ENCODE data around the gene WWOX.

Gene WWOX

GRCh38 chr16:78275420-78275819 is 176.0 kb downstream of the WWOX start:
- no peak for DNase-seq (ENCODE audit: low read depth)

DNA sequence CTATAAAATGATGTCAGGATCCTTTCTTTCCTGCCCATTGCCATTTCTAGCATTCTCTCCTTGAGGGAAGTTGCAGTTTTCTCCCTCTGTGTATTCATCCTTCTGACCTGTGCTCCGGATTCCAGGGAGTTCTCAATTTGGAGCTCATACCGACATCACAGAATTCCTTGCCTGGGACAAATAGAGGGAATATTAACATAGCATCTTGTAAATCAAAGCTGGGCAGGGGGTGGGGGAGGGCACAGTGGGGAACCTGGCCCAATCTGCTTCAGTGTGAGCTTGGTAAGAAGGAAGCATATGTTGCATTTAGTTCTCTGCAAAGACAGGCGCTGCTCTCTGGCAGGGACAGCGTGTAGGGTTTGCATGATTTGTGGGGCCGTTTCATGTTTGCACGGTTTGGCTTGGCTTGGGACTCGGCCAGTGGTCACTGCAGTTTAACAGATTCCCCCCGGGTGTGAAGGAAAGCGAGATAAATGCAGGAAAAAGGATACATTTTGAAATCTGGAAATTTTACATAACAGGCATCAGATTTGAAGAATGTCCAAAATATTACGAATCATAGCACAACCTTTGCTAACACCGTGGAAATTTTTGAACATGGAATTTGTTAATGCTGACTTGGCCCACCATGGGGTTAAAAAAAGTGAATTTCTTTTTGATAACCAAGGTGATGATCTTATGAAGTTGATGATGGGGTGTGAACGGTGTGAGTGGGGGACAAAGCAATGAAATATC is 178.0 kb downstream of the WWOX start:
- no peak for DNase-seq (ENCODE audit: low read depth)

DNA sequence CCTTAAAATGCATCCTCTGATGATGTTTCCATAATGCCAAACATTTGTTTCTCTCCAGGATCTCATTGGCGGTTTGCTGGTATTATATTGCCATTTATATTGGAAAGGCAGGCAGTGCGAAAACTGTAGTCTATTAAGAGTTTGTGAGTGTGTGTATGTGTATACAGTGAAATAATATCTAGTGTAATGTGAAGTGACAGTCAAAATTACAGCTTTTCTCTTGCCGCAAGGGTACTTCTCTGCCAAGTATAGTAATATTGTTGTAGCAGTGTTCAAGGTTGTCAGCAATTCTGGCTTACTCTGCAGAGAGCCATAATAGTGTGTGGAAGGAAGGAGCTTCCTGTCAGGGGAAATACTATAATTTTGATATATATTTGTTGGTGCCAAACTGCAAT is 178.6 kb downstream of the WWOX start:
- no peak for DNase-seq (ENCODE audit: low read depth)

DNA sequence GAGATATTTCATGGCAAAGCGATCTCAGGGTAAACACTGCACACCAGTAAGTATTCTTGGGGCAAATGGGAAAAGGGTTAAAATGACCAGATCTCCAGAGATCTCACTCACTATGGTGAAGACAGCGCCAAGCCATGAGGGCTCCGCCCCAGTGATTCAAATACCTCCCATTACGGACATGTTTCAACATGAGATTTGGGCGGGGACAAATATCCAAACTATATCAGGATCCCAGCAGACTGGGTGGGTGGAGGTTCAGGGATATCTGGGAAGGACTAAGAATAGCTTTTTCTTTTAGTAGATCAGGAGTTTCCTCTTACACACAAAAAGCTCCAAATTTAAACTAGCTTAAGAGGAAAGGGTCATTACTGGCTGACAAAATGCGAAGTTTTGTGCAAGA is 181.7 kb downstream of the WWOX start:
- DNase-seq (ENCODE audit: low read depth) = no peak

- DNase-seq (ENCODE audit: low read depth) = no peak
Measured at GRCh38 chr16:78283548-78284251, 184.2 kb downstream of the WWOX start.

- DNase-seq (ENCODE audit: low read depth) = no peak
Measured at GRCh38 chr16:78284326-78284725, 184.9 kb downstream of the WWOX start.

DNA sequence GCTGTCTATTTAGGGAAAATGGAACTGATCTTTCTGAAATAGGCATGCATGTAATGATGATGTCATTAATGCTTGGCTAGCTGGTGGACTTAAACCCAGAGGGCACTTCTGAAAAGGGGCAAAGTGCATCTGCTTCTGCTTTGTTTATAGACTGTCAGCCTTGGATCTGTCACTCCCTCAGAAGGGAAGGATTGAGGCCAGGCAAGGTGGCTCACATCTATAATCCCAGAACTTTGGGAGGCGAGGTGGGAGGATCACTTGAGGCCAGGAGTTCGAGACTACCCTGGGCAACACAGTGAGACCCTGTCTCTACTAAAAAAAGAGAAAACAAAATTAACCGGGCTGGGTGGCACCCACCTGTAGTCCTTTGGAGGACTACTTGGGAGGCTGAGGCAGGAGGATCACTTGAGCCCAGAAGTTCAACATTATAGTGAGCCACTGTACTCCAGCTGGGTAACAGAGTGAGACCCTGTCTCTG is 185.5 kb downstream of the WWOX start:
- DNase-seq (ENCODE audit: low read depth) = no peak

GRCh38 chr16:78285437-78285922 is 186.0 kb downstream of the WWOX start:
- DNase-seq (ENCODE audit: low read depth) = no peak

GRCh38 chr16:78286065-78286464 is 186.6 kb downstream of the WWOX start:
- no peak for DNase-seq (ENCODE audit: low read depth)

- DNase-seq (ENCODE audit: low read depth) = no peak
Measured at GRCh38 chr16:78288888-78289287, 189.4 kb downstream of the WWOX start.

GRCh38 chr16:78289373-78289772 is 189.9 kb downstream of the WWOX start:
- no peak for DNase-seq (ENCODE audit: low read depth)

DNA sequence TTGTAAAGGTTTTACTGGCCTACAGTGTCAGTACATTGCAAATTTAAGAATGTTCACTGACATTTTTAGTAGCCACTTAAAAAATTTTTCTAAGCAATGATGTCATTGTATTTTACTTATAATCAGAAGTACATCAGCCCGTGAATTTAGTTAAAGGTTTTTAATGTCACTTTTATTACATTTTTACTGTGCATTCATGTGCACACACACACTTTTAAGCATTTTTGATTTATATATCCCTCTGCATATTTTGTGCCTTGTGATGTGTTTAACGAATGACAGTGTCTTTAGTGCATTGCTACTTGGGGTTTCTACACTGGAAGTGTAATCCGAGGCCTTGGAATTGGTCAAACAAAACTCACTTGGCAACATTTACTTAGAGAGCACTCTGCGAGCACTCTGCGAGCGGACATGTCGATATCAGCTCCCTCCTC is 190.4 kb downstream of the WWOX start:
- DNase-seq (ENCODE audit: low read depth) = no peak

GRCh38 chr16:78290395-78290794 is 190.9 kb downstream of the WWOX start:
- no peak for DNase-seq (ENCODE audit: low read depth)

DNA sequence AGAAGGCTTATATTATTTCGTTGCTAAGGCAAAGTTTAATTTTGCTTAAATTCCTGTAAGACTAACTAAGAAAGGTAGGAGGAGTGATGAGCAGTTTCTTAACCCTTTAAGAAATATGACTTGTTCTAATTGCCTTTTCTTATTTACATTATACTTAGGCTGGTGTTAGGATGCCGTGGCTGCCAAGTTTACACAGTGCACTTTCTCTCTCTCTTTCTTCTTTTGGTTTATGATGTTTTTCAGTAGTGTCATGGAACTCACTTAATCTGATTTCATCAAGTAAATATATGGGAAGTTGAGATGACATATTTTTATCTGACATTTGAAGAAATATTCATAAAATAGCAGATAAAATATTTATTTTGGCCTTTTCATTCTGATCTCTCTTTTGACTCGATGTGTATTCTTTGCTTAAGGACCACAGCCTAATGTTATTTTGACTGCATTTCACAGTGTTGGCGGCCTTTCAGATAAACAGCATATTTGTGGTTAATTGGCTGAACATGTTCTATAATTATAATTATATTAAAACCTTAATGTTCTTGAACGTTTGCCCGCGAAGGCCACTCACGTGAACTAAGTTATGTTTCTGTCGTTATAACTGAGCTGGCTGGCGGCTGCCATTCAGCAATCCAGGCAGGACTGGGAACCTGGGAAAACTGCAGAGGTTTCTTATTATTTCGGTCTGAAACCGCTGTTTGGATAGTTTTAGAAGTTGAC is 191.6 kb downstream of the WWOX start:
- no peak for DNase-seq (ENCODE audit: low read depth)

GRCh38 chr16:78291604-78292003 is 192.2 kb downstream of the WWOX start:
- no peak for DNase-seq (ENCODE audit: low read depth)

GRCh38 chr16:78292086-78292843 is 192.8 kb downstream of the WWOX start:
- no peak for DNase-seq (ENCODE audit: low read depth)

DNA sequence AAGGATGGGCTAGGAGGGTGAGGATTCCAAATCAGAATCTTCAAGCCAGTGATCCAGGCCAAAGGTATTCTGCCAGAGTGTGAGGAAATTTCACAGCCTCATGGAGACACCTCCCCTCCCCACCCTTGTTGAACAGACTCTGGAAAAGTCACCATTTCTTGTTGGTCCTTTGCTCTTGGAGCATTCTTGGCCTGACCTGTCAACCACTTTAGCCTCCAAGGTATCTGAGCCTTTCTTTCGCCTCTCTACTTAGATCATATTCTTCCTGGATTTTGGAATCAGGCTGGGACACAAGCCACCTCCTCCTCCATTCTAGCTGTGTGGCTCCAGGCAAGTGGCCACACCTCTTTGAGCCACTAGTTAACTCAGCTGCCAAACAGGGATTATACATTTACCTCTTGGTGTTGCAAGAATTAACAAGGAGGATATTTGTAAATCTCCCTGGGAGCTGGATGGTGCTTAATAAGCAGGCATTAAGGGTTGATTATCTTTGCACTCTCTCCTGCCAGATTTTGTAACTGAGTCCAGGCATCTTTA is 193.5 kb downstream of the WWOX start:
- no peak for DNase-seq (ENCODE audit: low read depth)

GRCh38 chr16:78294538-78295225 is 195.2 kb downstream of the WWOX start:
- DNase-seq (ENCODE audit: low read depth) = no peak

DNA sequence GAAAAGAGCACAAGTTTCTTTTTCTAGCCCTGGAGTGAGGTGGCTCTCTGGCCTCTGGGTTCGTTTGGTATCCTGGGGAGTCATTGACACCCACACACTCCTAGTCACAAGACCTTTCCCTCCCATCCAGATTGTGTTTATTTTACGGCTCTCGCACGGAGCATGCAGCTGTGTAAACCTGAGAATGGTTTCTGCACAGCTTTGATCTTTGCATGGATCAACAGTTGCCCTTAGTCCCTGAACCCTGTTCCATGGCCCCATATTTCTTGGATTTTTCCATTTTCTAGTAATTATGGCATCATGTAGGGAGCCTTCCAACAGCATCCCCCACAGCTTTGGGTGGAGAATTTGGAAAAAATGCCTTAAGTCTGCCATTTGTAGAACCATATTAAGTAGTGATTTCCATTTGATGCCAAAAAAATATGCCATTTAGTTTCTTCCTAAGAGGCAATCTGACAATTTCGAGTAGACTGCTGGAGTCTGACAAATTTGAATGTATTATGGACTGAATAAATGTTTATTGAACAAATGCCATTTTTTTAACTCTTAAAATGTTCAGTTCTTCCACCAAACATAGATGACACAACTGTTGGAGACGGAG is 197.7 kb downstream of the WWOX start:
- no peak for DNase-seq (ENCODE audit: low read depth)

GRCh38 chr16:78298986-78299385 is 199.5 kb downstream of the WWOX start:
- DNase-seq (ENCODE audit: low read depth) = no peak

- no peak for DNase-seq (ENCODE audit: low read depth)
Measured at GRCh38 chr16:78300469-78300868, 201.0 kb downstream of the WWOX start.

Measured in activated T-helper 1 cell treated with Interleukin-2 at 50 U/mL for 16 hours (primary cell).